Cardiac septum (tissue), 1 donor: ENCODE results near the gene DERA. TPM values are rescaled to one million over a fixed set of nuclear protein-coding genes. Genes with fewer than 3 reads are reported as not detected.
"Not testable (repeated sequence)": the region's sequence is repeated elsewhere in the genome, so short reads cannot be mapped to it uniquely, and the experiment has no call there.

Experiments
- DNase-seq: peaks from one replicate; pipeline ENCODE4 v3.0.0-alpha.2; 2020; ENCODE audit warnings: low spot score
- intact Hi-C: fragments of 100-400 bp; cut with DNase I; formaldehyde crosslinking; loops from one replicate; pipeline ENCODE4 v1.14.0; 2022
- total RNA-seq: library from RNA; stranded (reverse); fragmentation: NEBNext Ultra II Directional; extraction: Animal tissue kit (Norgen Biotek cat#: 25700); gene quantifications from one replicate; pipeline ENCODE4 v1.2.1, GENCODE V29; 2021
- donor health status: DM: no; HTN: no; CAD: no.

Gene DERA
- total RNA-seq, 1 donor from 2014 or later, result 19.4 TPM

DNA sequence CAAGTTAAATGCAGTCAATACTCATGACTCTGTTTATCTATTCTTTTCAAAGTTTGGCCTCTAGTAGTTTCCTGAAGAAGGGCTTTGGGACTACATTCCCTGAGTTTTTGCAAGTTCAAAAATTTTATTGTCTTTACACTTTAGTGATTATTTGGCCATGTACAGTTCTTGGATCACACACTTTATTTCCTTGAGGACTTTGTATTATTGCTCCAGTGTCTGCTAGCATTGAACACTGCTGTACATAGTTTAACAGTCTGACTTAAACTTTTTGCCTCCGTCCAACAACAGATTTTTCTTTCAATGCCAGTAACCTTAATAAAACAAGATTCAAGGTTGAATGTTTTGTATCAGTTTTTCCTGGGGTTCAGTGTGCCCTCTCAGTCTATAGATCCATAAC is 132.3 kb downstream of the DERA start:
- intact Hi-C loops, result no loop called here
- no peak for DNase-seq

DNA sequence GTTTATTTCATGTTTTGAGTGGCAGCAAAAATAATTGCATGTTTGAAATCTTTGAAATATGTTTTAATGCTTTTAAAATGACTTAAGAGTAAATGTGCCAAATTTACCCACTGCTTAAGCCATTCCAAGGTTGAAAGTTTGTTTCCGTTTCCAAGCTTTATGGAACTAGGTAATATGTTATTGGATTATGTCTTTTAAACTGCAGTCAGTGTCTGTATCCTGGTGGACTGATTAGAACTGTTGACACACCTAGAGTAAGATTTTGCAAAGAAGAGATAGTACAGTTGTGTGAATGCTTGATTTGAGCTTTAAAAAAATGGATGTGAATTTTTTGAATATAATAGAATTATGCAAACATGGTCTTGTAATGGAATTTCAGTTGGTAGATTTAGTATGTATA is 135.1 kb downstream of the DERA start:
- intact Hi-C loops, result no loop called here
- DNase-seq, result no peak

DNA sequence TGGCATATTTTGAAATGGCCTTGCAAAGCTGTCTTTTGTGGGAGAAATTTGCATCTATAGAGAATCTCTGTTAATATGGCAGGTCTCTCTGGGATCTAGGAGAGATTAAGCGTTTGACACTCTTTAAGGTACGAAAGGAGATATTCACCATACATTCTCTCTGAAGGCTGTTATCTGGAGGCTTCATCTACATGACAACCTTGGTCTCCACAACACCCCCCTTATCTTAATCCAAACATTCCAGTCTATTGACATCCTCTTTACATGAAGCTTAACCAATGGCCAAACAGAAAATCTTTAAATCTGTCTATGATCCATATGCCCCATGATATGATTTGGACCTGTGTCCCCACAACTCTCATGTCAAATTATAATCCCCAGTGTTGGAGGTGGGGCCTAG is 137.4 kb downstream of the DERA start:
- DNase-seq, result no peak
- intact Hi-C loops, result no loop called here

DNA sequence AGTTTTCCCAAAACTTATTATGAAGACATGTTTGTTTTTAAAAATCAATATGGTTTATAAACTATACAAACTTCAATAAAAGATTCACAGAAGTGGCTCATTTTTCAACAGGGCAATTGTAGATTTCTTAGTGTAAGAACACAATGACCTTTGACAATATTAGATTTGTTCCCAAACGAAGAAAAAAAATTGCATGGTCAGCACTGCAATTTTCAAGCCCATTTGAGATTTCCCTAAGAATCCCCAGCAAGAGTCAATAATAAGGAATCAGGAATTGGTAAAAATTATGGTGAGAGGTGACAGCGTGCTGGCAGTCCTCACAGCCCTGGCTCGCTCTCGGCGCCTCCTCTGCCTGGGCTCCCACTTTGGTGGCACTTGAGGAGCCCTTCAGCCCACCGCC is 145.8 kb downstream of the DERA start:
- intact Hi-C loops, result no loop called here
- DNase-seq, result no peak

DNA sequence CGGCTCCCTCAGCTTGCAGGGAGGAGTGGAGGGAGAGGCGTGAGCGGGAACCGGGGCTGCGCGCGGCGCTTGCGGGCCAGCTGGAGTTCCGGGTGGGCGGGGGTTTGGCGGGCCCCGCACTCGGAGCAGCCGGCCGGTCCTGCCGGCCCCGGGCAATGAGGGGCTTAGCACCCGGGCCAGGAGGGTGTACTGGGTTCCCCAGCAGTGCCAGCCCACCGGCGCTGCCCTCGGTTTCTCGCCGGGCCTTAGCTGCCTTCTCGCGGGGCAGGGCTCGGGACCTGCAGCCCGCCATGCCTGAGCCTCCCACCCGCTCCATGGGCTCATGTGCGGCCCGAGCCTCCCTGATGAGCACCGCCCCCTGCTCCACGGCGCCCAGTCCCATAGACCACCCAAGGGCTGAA is 146.2 kb downstream of the DERA start:
- DNase-seq, intact Hi-C loops: not testable (repeated sequence)

DNA sequence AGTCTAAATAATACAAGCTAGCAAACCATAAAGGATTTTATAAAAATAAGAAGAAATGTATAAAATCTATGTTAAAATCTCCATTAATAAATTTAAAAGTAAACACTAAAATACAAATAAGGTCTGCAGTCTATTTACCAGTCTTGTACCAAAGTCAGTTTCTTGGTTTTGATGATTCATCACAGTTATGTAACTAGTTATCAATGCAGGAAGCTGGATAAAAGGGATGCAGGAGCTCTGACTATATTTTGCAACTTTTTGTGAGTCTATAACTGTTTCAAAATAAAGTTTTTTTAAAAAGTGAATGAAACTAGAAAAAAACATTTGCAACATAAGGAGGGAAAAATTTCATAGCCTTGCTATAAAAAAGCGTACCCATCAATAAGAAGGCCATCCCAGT is 151.5 kb downstream of the DERA start:
- intact Hi-C loops, result no loop called here
- DNase-seq, result no peak

DNA sequence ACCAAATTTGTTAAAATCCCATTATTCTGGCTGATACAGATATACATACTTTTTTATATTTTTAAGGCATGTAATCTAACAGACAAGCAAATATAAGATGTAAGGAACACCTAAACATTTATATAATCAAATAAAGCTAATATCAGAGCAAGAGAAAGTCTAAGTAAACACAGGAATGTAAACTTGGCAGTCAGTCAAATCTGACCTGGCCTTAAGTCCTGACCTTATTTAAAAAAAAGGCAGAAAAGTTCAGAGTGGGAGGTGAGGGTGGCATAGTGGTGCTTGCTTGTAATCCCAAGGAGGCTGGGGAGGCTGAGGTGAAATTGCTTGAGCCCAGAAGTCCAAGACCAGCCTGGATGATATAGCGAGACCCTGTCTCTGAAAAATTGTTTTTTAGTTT is 152.6 kb downstream of the DERA start:
- intact Hi-C loops, result no loop called here
- no peak for DNase-seq

DNA sequence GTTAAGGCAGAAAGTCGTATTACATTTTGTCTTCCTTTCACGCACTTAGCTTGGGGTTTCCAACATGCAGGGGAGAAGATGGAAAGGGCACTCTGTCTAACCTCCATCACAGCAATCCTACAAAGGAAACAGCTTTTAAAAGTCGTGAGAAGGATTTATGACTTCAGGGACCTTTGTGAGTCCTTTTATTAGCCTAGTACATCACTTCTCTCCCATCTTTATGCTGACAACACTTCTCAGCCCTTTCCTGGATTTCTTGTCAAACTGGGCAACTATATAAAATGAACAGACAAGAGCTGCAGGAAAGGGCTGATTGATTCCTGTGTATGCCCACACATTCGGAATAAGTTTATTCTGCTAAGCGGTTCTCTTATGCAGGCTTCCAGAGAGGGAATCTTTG is 159.0 kb downstream of the DERA start:
- intact Hi-C loops, result no loop called here
- DNase-seq, result no peak

DNA sequence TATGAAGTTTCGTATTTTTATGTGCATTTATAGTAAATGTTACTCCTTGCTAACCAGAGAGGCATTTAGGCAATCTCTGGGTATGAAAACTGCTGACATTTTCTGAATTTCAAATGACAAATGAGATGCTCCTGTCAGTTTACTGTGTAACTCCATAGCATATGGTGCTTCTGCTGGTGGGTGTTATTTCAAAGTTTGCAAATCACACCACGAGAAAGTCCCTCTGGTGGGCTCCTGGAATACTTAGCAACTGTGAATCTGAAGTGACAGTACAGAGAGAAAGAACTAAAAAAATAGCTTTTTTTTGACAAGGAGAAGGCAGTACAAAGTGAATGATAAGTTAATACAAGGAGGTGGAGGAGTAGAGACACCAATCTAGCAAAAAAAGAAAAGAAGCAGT is 161.5 kb downstream of the DERA start:
- intact Hi-C loops, result no loop called here
- DNase-seq, result no peak

DNA sequence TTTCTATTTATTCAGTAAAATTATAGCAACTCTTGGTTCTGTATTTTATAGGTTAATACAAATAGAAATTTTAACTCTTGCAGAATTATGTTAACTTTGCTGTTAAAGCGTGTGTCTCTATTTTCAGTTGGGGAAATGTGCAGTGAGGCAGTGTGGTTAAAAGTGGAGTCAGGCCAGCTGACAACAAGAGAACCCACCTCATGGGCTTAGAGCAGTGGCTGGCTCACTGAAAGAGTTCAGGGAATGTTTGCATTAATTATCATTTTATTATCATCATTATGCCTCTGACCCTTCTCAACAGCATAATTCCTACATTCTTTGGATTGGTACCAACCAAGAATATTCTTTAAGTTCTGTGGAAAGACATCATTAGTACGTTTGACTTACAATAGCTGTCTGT is 163.8 kb downstream of the DERA start:
- intact Hi-C loops, result no loop called here
- DNase-seq, result no peak

DNA sequence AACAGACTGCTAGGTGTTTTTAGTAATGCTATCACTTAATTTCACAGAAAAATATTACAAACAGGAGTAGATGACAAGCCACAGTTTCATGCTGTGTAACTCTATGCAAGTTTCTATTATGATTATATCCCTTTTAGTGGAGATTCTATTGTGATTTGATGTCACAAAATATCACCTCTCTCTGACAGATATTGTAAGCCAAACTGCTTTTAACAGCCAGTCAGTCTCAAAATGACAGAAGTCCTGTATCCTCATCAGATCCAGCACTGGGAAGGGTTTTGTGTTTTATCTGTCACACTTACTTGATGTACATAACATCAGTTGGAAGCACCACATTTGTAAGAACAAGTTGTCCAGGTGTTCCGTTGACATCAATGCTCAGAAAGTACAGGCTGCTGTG is 164.8 kb downstream of the DERA start:
- intact Hi-C loops, result no loop called here
- no peak for DNase-seq

DNA sequence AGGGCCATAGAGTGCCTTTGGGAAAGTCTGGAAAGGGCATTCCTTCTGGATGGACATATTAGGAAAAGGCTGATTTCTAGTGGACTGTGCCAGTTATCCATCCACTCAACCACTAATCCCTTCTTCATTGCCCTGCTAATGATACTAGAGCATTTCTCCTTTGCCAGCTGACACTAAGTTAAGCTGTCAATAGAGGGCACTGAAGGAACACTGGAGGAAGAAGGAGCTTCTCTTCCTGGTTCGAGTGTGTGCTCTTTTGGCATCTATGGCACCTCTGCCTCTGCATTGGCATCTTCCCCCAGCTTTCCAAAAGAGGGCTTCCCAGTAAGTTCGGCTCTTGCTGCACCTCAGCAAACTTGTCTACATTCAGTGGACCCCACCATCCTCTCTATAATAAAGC is 165.4 kb downstream of the DERA start:
- intact Hi-C loops, result no loop called here
- no peak for DNase-seq

DNA sequence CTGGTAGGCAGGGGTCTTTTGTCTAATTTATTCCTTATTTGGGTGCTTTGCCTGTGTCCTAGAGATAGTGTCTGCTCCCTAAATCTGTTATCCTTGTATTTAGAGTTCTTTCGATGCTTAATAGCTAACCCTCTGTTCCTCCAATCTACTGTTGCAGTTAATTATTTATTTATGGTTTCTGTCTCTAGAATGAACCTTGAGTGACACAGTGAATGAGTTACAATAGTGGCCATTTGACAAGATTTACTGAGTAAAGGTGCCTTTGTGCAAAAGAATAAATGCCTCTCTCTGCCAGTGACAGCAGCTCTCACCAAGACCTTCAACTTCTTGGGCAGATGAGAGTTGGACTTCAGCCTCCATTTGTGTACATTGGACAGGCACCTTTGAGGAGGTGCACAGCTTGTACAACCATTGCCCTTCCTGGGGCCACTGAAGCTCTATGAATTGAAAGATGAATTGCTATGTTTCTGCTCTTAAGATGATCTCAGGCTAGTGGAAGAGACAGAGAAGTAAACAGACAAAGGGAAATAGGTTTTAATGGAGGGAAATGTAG is 165.9 kb downstream of the DERA start:
- intact Hi-C loops, result no loop called here
- no peak for DNase-seq

DNA sequence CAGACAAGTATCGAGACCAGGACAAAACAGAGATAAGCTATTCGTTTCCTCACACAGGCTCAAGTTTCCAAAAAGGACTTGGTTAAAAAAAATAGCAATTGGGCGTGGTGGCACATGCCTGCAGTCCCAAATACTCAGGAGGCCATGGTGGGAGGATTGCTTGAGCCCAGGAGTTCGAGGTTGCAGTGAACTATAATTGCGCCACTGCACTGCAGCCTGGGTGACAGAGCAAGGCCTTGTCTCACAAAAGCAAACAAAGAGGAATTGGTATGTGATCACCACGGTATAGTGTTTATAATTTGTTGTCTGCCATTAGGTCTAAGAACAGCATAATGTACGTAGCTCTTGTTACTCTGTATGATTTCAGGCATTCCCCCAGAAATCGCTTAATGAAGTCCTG is 175.3 kb downstream of the DERA start:
- intact Hi-C loops, result no loop called here

DNA sequence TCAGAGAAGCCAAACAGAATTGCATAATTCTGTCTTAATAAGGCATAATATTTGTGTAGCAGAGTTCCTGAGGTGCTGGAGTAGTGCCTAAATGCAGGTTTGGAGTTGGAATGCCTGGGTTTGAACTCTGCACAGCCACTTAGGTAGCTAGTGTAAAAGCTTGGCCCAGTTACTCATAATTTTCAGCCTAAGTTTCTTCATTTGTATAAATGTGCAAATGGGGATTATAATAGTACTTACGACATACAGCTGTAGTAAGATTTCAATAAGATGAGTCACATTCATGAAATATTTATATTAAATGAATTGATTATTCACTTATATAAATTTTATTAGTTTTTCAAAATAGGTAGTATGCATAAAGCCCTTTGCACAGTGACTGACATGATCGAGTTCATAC is 175.8 kb downstream of the DERA start:
- no peak for DNase-seq
- intact Hi-C loops, result no loop called here

More for the DNA sequence above, 175.3 kb downstream of the DERA start:
- DNase-seq, result no peak

Other genes with a start within 250 kb of the DERA start
- gene EPS8, start 121.9 kb upstream of the DERA start, total RNA-seq, result 21.2 TPM
- gene STRAP, start 28.9 kb upstream of the DERA start, total RNA-seq, result 102 TPM